ENCODE data around the gene DUSP14.

GRCh38 chr17:37490638-37491614, 1.2 kb downstream of the DUSP14 start:
- TF ChIP-seq CTCF (conservative IDR thresholded peaks at IDR 0.05; ENCODE audit: low read depth in 2 of 2), result no peak
- TF ChIP-seq REST (IDR thresholded peaks at IDR 0.05; ENCODE audit: unreplicated experiment), result no peak

All from GM23338 (cell line).